GM18507 (cell line): ENCODE data around the gene FLACC1.
"Not testable (repeated sequence)": the region's sequence is repeated elsewhere in the genome, so short reads cannot be mapped to it uniquely, and the experiment has no call there.

ENCODE experiments used
- DNase-seq: peaks from one replicate; pipeline ENCODE4 v3.0.0; 2011; ENCODE audit warnings: low read depth; ENCODE audit not compliant: insufficient read length; ENCODE audit errors: extremely low spot score
- FAIRE-seq: peaks from 2 replicates; lab custom pipeline; 2011; peaks lifted over from hg19 to GRCh38; lab: Jason Lieb, UNC

The FLACC1 gene

GRCh38 chr2:201350879-201351278 is 6.3 kb downstream of the FLACC1 start:
- DNase-seq = no peak
- no peak for FAIRE-seq

DNA sequence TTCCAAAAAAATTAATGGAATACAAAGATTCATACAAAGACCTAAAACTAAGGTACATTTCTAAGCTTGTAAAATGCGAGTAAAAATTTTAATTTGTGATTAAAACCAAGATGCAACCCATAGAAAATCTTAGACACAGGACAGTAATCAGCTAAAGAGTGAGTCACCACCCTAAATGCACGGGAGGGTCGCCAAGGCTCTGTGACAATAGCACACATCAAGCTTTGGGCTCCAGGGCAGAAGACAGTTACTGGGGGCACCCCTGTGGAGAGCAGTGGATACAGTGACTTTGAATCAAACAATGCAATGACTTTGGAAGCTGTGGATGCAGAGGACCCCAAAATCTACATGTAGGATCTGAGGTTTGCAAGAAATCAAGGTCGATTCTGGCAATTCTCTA is 7.5 kb downstream of the FLACC1 start:
- DNase-seq = no peak
- FAIRE-seq = no peak

DNA sequence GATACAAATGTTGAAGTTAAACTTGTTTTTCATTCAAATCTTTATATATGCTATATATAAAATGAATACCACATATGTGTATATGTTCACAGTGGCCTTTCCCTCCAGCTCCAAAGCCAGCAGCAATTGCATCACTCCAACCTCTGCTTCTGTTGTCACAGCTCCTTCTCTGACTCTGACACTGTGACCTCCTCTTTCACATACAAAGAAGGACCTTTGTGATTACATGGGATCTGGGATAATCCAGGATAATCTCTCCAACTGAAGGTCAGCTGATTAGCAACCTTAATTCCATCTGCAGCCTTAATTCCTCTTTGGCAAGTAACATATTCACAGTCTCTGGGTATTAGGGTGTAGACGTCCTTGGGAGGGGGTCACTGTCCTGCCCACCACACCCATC is 8.4 kb downstream of the FLACC1 start:
- no peak for FAIRE-seq

DNA sequence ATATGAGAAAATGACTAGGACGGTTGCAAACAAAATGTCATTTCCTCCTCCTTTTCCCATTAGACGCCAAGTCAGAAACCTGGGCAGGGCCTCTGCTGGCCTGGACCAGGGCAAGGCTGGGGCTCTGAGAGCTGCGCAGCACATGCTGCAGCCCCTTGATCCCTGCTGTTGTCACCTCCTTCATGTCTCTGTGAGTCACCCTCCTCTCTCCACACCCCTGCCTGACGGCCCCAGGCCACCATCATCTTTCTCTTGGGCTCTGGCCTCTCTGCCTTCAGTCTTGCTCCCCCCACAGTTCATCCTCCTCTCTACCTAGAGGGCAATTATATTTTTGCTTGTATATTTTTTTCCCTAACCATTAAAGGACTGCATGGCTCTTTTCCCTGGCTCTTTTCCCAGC is 10.0 kb downstream of the FLACC1 start:
- DNase-seq = no peak
- FAIRE-seq = no peak

More for the DNA sequence above, 8.4 kb downstream of the FLACC1 start:
- no peak for DNase-seq

GRCh38 chr2:201345625-201346213 is 11.4 kb downstream of the FLACC1 start:
- no peak for FAIRE-seq
- DNase-seq = no peak

DNA sequence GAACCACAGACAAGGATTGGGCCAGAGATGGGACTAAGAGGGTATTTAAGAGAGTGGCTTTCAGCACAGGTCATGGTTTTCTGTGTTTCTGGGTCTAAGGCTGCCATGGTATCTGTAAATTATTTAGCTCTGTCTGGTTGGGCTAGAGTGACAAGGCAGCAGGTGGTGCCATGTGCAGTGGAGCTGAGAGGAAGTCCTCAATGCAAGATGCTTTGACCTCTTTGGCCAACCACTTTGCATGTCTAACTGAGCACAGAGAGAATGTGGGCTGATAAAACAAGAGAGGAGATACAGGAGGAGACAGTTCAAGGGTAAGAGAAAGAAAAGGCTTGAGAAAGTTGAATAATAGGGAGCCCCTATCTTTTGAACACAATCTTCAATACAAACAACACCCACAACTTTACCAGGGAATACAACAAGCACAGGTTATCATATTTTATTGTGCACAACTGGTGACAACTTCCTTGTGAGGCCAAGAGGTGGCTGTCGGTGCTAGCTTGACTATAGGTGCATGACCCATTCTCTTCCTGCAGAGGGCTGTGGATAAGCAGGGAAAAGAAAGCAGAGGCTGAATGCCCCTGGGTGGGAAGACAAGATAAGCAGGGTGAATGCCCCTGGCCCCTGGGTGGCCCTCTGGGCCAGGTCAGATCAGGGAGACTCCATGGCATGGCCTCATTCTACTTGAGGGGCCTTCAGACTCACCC is 12.3 kb downstream of the FLACC1 start:
- FAIRE-seq = peak; percentile 67
- no peak for DNase-seq

- FAIRE-seq (no peak), DNase-seq (no peak)
Measured at GRCh38 chr2:201343559-201343958, 13.6 kb downstream of the FLACC1 start.

DNA sequence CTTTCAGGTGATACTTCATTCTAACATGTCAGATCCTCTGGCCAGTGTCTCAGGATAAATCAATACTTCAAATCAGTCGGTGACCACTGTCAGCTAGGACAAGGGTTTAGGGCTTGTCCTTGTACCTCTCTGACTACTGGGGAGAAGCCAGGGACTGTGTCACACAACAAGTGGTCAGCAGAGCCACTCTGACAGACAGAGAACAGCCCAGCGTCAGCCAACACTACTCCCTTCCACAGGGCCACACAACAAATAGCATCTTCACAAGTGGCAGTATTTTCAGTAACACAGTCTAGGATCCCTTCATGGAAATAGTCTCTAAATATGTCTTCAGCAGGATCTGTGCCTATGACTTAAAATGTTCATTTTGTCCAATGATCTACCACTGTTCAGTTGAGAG is 14.2 kb downstream of the FLACC1 start:
- DNase-seq (no peak), FAIRE-seq (no peak)

DNA sequence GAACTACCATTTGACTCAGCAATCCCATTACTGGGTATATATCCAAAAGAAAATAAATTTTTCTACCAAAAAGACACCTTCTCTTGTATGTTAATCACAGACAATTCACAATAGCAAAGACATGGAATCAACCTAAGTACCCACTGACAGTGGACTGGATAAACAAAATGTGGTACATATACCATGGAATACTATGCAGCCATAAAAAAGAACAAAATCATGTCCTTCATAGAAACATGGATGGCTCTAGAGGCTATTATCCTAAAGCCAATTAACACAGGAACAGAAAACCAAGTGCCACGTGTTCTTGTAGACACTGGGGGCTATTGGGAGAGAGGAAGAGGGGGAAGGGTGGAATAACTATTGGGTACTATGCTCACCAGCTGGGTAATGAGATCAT is 27.7 kb downstream of the FLACC1 start:
- no peak for DNase-seq
- no peak for FAIRE-seq

DNA sequence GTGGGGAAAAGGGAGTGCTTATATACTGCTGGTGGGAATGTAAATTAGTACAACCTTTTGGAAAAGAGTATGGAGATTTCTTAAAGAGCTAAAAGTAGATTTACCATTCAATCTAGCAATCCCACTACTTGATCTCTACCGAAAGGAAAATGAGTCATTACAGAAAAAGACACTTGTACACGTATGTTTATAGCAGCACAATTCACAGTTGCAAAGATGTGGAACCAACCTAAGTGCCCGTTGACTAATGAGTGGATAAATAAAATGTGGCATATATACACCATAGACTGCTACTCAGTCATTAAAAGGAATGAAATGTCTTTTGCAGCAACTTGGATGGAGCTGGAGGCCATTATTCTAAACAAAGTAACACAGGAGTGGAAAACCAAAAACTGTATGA is 29.5 kb downstream of the FLACC1 start:
- no peak for FAIRE-seq

DNA sequence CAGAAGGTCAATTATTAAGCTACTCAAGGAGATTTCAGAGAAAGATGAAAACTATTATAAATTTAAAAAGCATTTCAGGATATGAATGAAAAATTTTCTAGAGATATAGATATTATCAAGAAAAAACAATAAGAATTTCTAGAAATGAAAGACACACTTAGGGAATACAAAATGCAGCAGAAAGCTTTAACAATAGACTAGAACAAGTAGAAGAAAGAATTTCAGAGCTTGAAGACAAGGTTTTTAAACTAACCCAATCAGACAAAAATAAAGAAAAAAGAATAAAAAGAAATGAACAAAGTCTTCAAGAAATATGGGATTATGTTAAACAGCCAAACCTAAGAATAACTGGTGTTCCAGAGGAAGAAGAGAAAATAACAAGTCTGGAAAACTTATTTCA is 34.4 kb downstream of the FLACC1 start:
- no peak for FAIRE-seq
- DNase-seq = no peak

More for the DNA sequence above, 29.5 kb downstream of the FLACC1 start:
- DNase-seq = no peak

DNA sequence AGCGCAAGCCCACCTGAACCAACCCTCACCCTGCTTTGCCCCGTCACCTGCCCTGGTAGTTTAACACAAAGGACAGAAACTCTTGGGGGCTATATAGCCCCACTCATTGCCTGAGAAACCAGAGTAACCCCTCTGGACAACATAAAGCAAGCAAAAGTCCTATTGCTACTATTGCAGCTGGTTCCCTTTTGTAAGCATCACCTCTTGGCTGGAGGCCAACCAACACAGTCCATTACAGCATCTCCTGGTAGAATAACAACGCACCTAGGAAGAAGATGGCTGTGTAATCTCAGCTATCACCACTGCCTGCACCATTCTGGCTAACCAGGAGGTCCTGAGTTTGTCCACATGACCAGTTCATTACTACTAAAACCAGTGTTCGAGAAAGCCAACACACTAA is 36.4 kb downstream of the FLACC1 start:
- no peak for DNase-seq
- FAIRE-seq = no peak

GRCh38 chr2:201320257-201320656 is 36.9 kb downstream of the FLACC1 start:
- DNase-seq (no peak), FAIRE-seq (no peak)

- no peak for DNase-seq
- no peak for FAIRE-seq
Measured at GRCh38 chr2:201319511-201319910, 37.6 kb downstream of the FLACC1 start.

GRCh38 chr2:201313362-201313761 is 43.8 kb downstream of the FLACC1 start:
- FAIRE-seq (no peak), DNase-seq (no peak)

GRCh38 chr2:201308914-201309313 is 48.2 kb downstream of the FLACC1 start:
- FAIRE-seq (no peak), DNase-seq (no peak)

DNA sequence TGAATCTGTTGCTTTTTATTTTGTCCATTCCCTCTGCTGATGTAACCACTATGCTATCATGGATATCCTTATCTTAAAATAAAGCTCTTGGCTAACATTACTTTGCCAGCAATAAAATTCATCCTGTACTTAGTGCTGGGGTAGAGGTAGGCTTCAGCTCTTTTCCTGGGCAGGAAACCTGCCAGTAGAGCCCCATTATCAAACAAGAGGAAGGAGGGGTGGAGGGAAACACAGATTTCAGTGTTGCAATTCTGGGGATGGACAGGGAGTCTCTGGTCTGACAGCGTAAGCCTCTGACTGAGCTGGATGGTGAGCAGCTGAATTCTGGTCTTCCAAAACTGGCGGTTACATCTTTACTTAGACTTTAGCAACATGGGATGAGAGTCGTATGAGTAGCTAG is 49.3 kb downstream of the FLACC1 start:
- no peak for FAIRE-seq

GRCh38 chr2:201299929-201300328 is 57.2 kb downstream of the FLACC1 start:
- not testable (repeated sequence) for DNase-seq, FAIRE-seq

More for the DNA sequence above, 49.3 kb downstream of the FLACC1 start:
- DNase-seq = no peak

GRCh38 chr2:201298462-201299052 is 58.6 kb downstream of the FLACC1 start:
- no peak for DNase-seq
- FAIRE-seq = no peak

- not testable (repeated sequence) for DNase-seq, FAIRE-seq
Measured at GRCh38 chr2:201290457-201291148, 66.5 kb downstream of the FLACC1 start.
